ENCODE measurements around the gene HES1. TPM values are rescaled to one million over a fixed set of nuclear protein-coding genes. Genes with fewer than 3 reads are reported as not detected.

The HES1 gene
- polyA plus RNA-seq, 1 donor (not counting 4 experiments of a cell fraction or from before 2014, with no cell fraction given) = 138 TPM

DNA sequence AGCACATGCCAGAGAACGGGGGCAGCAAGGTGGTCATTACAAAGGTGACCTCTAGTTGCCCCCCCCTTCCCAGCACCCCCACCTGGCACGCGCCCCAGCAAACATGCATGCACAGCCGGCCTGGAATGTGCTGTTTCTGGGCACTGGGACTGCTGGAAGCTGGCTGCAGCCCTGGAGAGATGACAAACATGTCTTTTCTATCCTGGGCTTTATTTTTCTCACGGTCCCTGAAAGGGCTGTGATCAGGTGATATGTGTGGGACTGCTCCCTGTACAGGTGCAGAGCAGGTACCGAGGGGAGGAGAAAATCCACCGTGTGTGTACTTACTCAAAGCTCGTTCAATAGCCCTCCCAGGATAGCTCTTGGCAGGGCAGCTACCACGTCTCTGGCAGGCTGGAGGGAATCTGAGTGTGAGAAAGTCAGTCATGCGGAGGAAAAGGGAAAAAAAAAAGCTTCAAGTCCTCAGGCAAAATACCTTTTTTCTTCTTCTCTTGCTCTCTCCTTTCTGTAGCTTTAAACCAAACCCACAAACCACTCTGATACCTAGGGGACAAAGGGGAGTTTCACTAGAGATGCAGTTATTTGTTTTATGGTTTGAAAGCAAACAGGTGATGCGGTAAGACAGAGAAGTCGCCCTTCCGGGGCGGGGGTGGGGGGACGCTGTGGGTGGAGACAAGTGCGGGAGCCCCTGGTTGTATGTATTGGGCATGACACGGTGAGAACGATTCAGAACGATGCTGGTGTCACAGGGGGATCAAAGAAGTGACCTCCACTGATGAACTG lies 5.0 kb upstream of the HES1 start:
- H3K79me2 ChIP-seq (ENCODE audit: control insufficient read depth, insufficient read depth, low read length) = no peaks in the 10 kb centered on the region
- dilution Hi-C loops (cut with MboI; ENCODE audit: extremely low pct_ligation_motif_present, low sequenced_read_pairs) = no loop called here
- no peak overlapping the region for H3K4me3 ChIP-seq (ENCODE audit: control insufficient read depth in 2 of 3, extremely low read depth in 1 of 3, insufficient read depth in 2 of 3, low read depth in 1 of 3, low read length in 3 of 3)
- no peaks in the 10 kb centered on the region for H3K9me3 ChIP-seq (ENCODE audit: control insufficient read depth, low read depth, low read length)
- H3K4me1 ChIP-seq (ENCODE audit: control insufficient read depth, extremely low read depth, insufficient read depth, low read length) = peaks cover 34% of the 10 kb centered on the region
- H3K4me2 ChIP-seq (ENCODE audit: control insufficient read depth, extremely low read depth, insufficient read depth, low read depth, low read length) = no peak overlapping the region
- no peaks in the 10 kb centered on the region for H4K20me1 ChIP-seq (ENCODE audit: control insufficient read depth, extremely low read depth, insufficient read depth, low read length)
- DNase-seq (ENCODE audit: low read depth, low spot score) (no peak), FAIRE-seq (no peak)
- H3K36me3 ChIP-seq (ENCODE audit: control insufficient read depth in 2 of 2, extremely low read depth in 1 of 2, insufficient read depth in 2 of 2, low read length in 2 of 2) = no peaks in the 10 kb centered on the region
- TF ChIP-seq, protein P1, sequence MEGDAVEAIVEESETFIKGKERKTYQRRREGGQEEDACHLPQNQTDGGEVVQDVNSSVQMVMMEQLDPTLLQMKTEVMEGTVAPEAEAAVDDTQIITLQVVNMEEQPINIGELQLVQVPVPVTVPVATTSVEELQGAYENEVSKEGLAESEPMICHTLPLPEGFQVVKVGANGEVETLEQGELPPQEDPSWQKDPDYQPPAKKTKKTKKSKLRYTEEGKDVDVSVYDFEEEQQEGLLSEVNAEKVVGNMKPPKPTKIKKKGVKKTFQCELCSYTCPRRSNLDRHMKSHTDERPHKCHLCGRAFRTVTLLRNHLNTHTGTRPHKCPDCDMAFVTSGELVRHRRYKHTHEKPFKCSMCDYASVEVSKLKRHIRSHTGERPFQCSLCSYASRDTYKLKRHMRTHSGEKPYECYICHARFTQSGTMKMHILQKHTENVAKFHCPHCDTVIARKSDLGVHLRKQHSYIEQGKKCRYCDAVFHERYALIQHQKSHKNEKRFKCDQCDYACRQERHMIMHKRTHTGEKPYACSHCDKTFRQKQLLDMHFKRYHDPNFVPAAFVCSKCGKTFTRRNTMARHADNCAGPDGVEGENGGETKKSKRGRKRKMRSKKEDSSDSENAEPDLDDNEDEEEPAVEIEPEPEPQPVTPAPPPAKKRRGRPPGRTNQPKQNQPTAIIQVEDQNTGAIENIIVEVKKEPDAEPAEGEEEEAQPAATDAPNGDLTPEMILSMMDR (optimal IDR thresholded peaks at IDR 0.05 in 1 of 3, IDR thresholded peaks at IDR 0.05 in 1 of 3, conservative IDR thresholded peaks at IDR 0.05 in 1 of 3; ENCODE audit: extremely low read depth in 1 of 3, insufficient read depth in 2 of 3, low read length in 3 of 3) = no peak
- no peak overlapping the region for H3K9ac ChIP-seq (ENCODE audit: control insufficient read depth, extremely low read depth, insufficient read depth, low read length)
- no peak overlapping the region for H2AFZ ChIP-seq (ENCODE audit: control insufficient read depth, low read length)
- no peaks in the 10 kb centered on the region for H3K27me3 ChIP-seq (ENCODE audit: control insufficient read depth, extremely low read depth, insufficient read depth, low read length)
- no peaks in the 10 kb centered on the region for H3K9me1 ChIP-seq (ENCODE audit: control insufficient read depth, extremely low read depth, insufficient read depth, low read length)
- no peak overlapping the region for H3K27ac ChIP-seq (ENCODE audit: control insufficient read depth, insufficient read depth, low read length)

DNA sequence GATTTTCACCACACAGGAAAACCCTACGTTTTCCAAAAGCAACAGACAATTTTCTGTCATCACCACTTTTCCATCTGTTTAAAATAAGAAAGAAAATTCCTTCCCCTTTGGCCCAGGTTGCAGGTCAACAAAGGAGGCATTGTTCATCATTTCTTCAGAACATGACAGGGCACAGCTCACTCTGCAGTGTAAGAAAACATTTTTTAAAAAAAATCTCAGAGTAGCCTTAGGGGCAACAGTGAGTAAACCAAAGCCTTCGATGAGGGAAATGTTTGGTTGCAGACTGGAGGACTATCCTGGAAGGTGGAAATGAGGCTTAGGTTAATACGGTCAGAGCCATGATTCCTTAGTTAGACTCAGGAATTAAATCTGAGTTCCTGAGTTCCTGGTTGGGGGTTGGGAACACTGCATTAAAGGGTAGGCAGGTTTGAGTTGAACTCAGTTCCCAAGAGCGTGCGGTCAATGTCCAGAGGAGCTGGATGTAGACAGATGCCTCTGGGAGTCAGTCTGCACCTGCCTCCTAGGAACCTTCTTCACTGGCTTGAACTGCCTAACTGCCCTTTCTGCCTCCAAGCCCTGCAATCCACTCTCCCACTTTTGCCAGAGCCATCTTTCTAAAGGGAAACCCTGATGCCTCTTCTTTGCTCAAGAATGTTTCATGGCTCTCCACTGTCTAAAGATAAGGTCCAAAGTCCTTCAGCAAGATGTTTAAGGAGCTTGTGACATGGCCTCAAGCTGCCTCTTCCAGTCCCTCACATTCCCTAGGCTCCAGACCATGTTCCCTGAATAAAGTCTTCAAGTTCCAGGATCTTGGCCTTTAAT lies 3.3 kb upstream of the HES1 start:
- TF ChIP-seq EZH2 (IDR thresholded peaks at IDR 0.05; ENCODE audit: low read length) = no peak
- TF ChIP-seq, protein P1 (optimal IDR thresholded peaks at IDR 0.05 in 1 of 3, IDR thresholded peaks at IDR 0.05 in 1 of 3, conservative IDR thresholded peaks at IDR 0.05 in 1 of 3; ENCODE audit: extremely low read depth in 1 of 3, insufficient read depth in 2 of 3, low read length in 3 of 3) = no peak
- Histone ChIP-seq H3K27me3 (ENCODE audit: control insufficient read depth, extremely low read depth, insufficient read depth, low read length) (no peaks in the 10 kb centered on the region), H4K20me1 (ENCODE audit: control insufficient read depth, extremely low read depth, insufficient read depth, low read length) (no peaks in the 10 kb centered on the region), H3K9me3 (ENCODE audit: control insufficient read depth, low read depth, low read length) (no peaks in the 10 kb centered on the region), H3K4me1 (ENCODE audit: control insufficient read depth, extremely low read depth, insufficient read depth, low read length) (peaks cover 34% of the 10 kb centered on the region), H3K27ac (ENCODE audit: control insufficient read depth, insufficient read depth, low read length) (peak overlapping the region; percentile 53), H3K9ac (ENCODE audit: control insufficient read depth, extremely low read depth, insufficient read depth, low read length) (peak overlapping the region; percentile 23), H3K4me2 (ENCODE audit: control insufficient read depth, extremely low read depth, insufficient read depth, low read depth, low read length) (peak overlapping the region; percentile 47), H3K4me3 (ENCODE audit: control insufficient read depth in 2 of 3, extremely low read depth in 1 of 3, insufficient read depth in 2 of 3, low read depth in 1 of 3, low read length in 3 of 3) (no peak overlapping the region), H3K79me2 (ENCODE audit: control insufficient read depth, insufficient read depth, low read length) (peaks cover 14% of the 10 kb centered on the region), H3K36me3 (ENCODE audit: control insufficient read depth in 2 of 2, extremely low read depth in 1 of 2, insufficient read depth in 2 of 2, low read length in 2 of 2) (no peaks in the 10 kb centered on the region), H2AFZ (ENCODE audit: control insufficient read depth, low read length) (no peak overlapping the region), H3K9me1 (ENCODE audit: control insufficient read depth, extremely low read depth, insufficient read depth, low read length) (no peaks in the 10 kb centered on the region)
- DNase-seq (ENCODE audit: low read depth, low spot score) (no peak), FAIRE-seq (peak; percentile 83)
- dilution Hi-C loops (cut with MboI; ENCODE audit: extremely low pct_ligation_motif_present, low sequenced_read_pairs) = no loop called here

Measured in keratinocyte (primary cell).